ENCODE measurements around the gene GLRA1.

GRCh38 chr5:151862811-151863472 is 61.7 kb downstream of the GLRA1 start:
- TF ChIP-seq EP300 (IDR thresholded peaks at IDR 0.05) (no peak), CTCF (IDR thresholded peaks at IDR 0.05) (no peak), POLR2A (IDR thresholded peaks at IDR 0.05; ENCODE audit: low read depth) (no peak), POLR2AphosphoS5 (IDR thresholded peaks at IDR 0.05) (no peak)

All from esophagus muscularis mucosa (tissue), 4 donors.